ENCODE results near the gene NDRG4.

DNA sequence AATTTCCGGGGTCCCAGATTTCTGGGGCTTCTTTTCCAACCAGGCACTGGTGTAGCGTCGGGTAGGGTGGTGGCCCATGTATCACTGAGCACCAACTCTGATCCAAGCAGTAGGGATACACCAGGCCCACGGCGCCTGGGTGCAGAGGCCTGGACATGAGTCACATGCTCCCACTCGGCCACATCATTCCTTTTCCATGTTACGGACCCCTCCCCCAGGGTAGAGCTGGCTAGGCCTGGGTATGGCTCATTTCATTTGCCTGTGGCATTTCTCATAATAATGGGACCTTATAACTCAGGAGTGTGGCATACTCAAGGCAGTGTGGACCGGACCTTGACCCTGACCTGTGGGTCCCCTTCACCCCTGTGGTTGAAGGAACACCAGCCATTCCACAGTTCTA, 18.0 kb upstream of the NDRG4 start:
- TF ChIP-seq, protein P1, sequence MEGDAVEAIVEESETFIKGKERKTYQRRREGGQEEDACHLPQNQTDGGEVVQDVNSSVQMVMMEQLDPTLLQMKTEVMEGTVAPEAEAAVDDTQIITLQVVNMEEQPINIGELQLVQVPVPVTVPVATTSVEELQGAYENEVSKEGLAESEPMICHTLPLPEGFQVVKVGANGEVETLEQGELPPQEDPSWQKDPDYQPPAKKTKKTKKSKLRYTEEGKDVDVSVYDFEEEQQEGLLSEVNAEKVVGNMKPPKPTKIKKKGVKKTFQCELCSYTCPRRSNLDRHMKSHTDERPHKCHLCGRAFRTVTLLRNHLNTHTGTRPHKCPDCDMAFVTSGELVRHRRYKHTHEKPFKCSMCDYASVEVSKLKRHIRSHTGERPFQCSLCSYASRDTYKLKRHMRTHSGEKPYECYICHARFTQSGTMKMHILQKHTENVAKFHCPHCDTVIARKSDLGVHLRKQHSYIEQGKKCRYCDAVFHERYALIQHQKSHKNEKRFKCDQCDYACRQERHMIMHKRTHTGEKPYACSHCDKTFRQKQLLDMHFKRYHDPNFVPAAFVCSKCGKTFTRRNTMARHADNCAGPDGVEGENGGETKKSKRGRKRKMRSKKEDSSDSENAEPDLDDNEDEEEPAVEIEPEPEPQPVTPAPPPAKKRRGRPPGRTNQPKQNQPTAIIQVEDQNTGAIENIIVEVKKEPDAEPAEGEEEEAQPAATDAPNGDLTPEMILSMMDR (IDR thresholded peaks at IDR 0.05): no peak
- no peak for TF ChIP-seq POLR2A (IDR thresholded peaks at IDR 0.05)
